PC-3 (cell line): ENCODE measurements around the gene DGKI. TPM values are rescaled to one million over a fixed set of nuclear protein-coding genes. Genes with fewer than 3 reads are reported as not detected.

ENCODE experiments used
- ATAC-seq: fragments of 200-7000 bp; cut with Tn5 transposase; 2 replicates; pipeline ENCODE4 v1.9.1; 2020; ENCODE audit warnings: mild to moderate bottlenecking, moderate library complexity
- BruUV-seq: library from RNA; stranded (reverse); fragments of 400-500 nt; replicated peaks from 2 replicates; lab custom pipeline; 2021; lab: Mats Ljungman, UMichigan
- CTCF ChIA-PET: fragments of 300-600 bp; sonication (Branson Sonifier 250); formaldehyde crosslinking; loops from one replicate; lab custom pipeline; 2022; ENCODE audit warnings: antibody characterized with exemption; lab: Charles Lee
- POLR2A ChIA-PET: fragments of 300-600 bp; sonication (Branson Sonifier 250); formaldehyde crosslinking; loops from one replicate; lab custom pipeline; 2022; ENCODE audit warnings: antibody characterized with exemption; ENCODE audit not compliant: unreplicated experiment; lab: Charles Lee
- DNase-seq: peaks from one replicate; pipeline ENCODE4 v3.0.0-alpha.2; 2015
- H2AFZ ChIP-seq: fragments of 300-600 bp; sonication (generic); 2 replicates; pipeline ENCODE4 v1.6.0; 2016; ENCODE audit warnings: antibody characterized with exemption, low read length
- H3F3A ChIP-seq: fragments of 300-600 bp; sonication (generic); one replicate; pipeline ENCODE4 v1.6.0; 2017; ENCODE audit warnings: antibody characterized with exemption, low read length, control low read depth, mild to moderate bottlenecking; ENCODE audit not compliant: unreplicated experiment
- H3K27ac ChIP-seq: fragments of 300-600 bp; sonication (generic); 2 replicates; pipeline ENCODE4 v1.5.1; 2016; ENCODE audit warnings: mild to moderate bottlenecking, low read length
- H3K27me3 ChIP-seq: fragments of 300-600 bp; sonication (generic); 2 replicates; pipeline ENCODE4 v1.6.1; 2016; ENCODE audit warnings: low read length, mixed read lengths
- H3K36me3 ChIP-seq: fragments of 300-600 bp; sonication (generic); 2 replicates; pipeline ENCODE4 v1.6.1; 2016; ENCODE audit warnings: low read depth, mixed run types, low read length, mixed read lengths
- H3K4me1 ChIP-seq: fragments of 300-600 bp; sonication (generic); 2 replicates; pipeline ENCODE4 v1.5.1; 2016; ENCODE audit warnings: low read length; ENCODE audit not compliant: insufficient read depth
- H3K4me2 ChIP-seq: fragments of 300-600 bp; sonication (generic); 2 replicates; pipeline ENCODE4 v1.6.0; 2016; ENCODE audit warnings: low read length
- H3K4me3 ChIP-seq: fragments of 300-600 bp; sonication (generic); 2 replicates; pipeline ENCODE4 v1.5.1; 2016; ENCODE audit warnings: mild to moderate bottlenecking, low read length, mixed read lengths
- H3K79me2 ChIP-seq: fragments of 300-600 bp; sonication (generic); 2 replicates; pipeline ENCODE4 v1.6.1; 2017; ENCODE audit warnings: low read length, mixed read lengths
- H3K9ac ChIP-seq: fragments of 300-600 bp; sonication (generic); 2 replicates; pipeline ENCODE4 v1.6.0; 2016; ENCODE audit warnings: mild to moderate bottlenecking, low read length
- H3K9me2 ChIP-seq: fragments of 300-600 bp; sonication (generic); replicated peaks from 2 replicates; pipeline ENCODE4 v1.6.1; 2016; ENCODE audit warnings: mixed run types, low read length, mixed read lengths
- H3K9me3 ChIP-seq: fragments of 300-600 bp; sonication (generic); 2 replicates; pipeline ENCODE4 v1.6.1; 2016; ENCODE audit warnings: low read length, mixed read lengths
- H4K20me1 ChIP-seq: fragments of 300-600 bp; sonication (generic); 2 replicates; pipeline ENCODE4 v1.6.1; 2016; ENCODE audit warnings: low read length, mixed read lengths
- CTCF ChIP-seq: fragments of 300-600 bp; sonication (generic); conservative IDR thresholded peaks from 2 replicates; pipeline ENCODE4 v1.5.1; 2017; ENCODE audit warnings: antibody characterized with exemption, low read depth, mild to moderate bottlenecking, low read length
- EZH2 ChIP-seq: fragments of 300-600 bp; sonication (generic); IDR thresholded peaks from one replicate; pipeline ENCODE4 v1.6.1; 2017; ENCODE audit warnings: antibody characterized with exemption, mild to moderate bottlenecking, low read length; ENCODE audit not compliant: unreplicated experiment
- EZH2phosphoT487 ChIP-seq: fragments of 300-600 bp; sonication (generic); IDR thresholded peaks from 2 replicates; pipeline ENCODE4 v1.6.1; 2018; ENCODE audit warnings: mild to moderate bottlenecking, antibody characterized with exemption, low read length, borderline replicate concordance
- intact Hi-C: fragments of 100-400 bp; cut with micrococcal nuclease; formaldehyde crosslinking; loops from 2 replicates; pipeline ENCODE4 v1.9.0; 2023
- total RNA-seq: library from RNA; depleted of rRNA; stranded (reverse); fragments of >200 nt; gene quantifications from 2 replicates; pipeline ENCODE4 v1.2.3, GENCODE V29; 2014

The DGKI gene
- total RNA-seq, 1 experiment from 2014 or later: not detected

GRCh38 chr7:137694405-137694804, 152.4 kb downstream of the DGKI start:
- ATAC-seq (no peak), DNase-seq (no peak)
- no peaks in the 10 kb centered on the region for H3K36me3 ChIP-seq
- no peak overlapping the region for H2AFZ ChIP-seq
- peaks cover 71% of the 10 kb centered on the region for H3K27me3 ChIP-seq
- ChIA-PET POLR2A (no interaction called here), CTCF (no interaction called here)
- H3K4me3 ChIP-seq: no peak overlapping the region
- no peaks in the 10 kb centered on the region for H4K20me1 ChIP-seq
- no TSS peak for BruUV-seq
- H3K79me2 ChIP-seq: no peaks in the 10 kb centered on the region
- no peaks in the 10 kb centered on the region for H3K9me2 ChIP-seq
- H3K27ac ChIP-seq: no peak overlapping the region
- intact Hi-C loops: no loop called here
- no peaks in the 10 kb centered on the region for H3K4me1 ChIP-seq
- no peak overlapping the region for H3K9ac ChIP-seq
- no peaks in the 10 kb centered on the region for H3K9me3 ChIP-seq
- TF ChIP-seq EZH2phosphoT487 (no peak), EZH2 (no peak), CTCF (no peak)
- no peaks in the 10 kb centered on the region for H3F3A ChIP-seq
- no peak overlapping the region for H3K4me2 ChIP-seq

- Histone ChIP-seq H3K4me3 (no peak overlapping the region), H4K20me1 (no peaks in the 10 kb centered on the region), H3K36me3 (no peaks in the 10 kb centered on the region), H3K4me1 (no peaks in the 10 kb centered on the region), H3K9me2 (no peaks in the 10 kb centered on the region), H3K4me2 (no peak overlapping the region), H3F3A (no peaks in the 10 kb centered on the region), H2AFZ (no peak overlapping the region), H3K27ac (no peak overlapping the region), H3K9me3 (no peaks in the 10 kb centered on the region), H3K9ac (no peak overlapping the region), H3K79me2 (no peaks in the 10 kb centered on the region), H3K27me3 (peaks cover 86% of the 10 kb centered on the region)
- DNase-seq: no peak
- POLR2A ChIA-PET: no interaction called here
- no peak for ATAC-seq
- CTCF ChIA-PET: no interaction called here
- intact Hi-C loops: no loop called here
- no TSS peak for BruUV-seq
- no peak for TF ChIP-seq CTCF
- TF ChIP-seq EZH2phosphoT487: no peak
- TF ChIP-seq EZH2: no peak
These were observed 154.4 kb downstream of the DGKI start for GRCh38 chr7:137692399-137692798.

DNA sequence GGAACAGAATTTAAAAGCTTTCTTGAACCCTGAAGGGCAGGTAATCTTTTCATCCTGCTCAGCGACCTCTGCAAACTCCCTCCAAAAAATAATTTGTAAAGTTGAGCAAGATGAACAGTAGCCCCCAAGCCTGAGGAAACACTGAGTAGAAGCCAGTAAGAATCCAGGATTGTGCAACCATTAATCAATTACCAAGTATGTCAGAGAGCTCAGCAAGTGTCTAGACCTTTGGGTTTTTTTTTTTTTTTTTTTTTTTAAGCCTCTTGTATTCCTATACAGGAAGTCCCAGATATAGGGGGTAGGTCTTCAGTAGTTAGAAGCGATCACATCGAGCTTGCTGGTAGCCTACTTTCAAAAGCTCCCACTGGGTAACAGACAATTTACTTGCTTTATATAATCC, 155.2 kb downstream of the DGKI start:
- POLR2A ChIA-PET: no interaction called here
- DNase-seq: no peak
- no peak overlapping the region for H2AFZ ChIP-seq
- H3K9ac ChIP-seq: no peak overlapping the region
- H3K4me1 ChIP-seq: no peaks in the 10 kb centered on the region
- H3K9me3 ChIP-seq: no peaks in the 10 kb centered on the region
- no TSS peak for BruUV-seq
- H3K27ac ChIP-seq: no peak overlapping the region
- no peaks in the 10 kb centered on the region for H4K20me1 ChIP-seq
- CTCF ChIA-PET: no interaction called here
- intact Hi-C loops: no loop called here
- no peak for TF ChIP-seq EZH2
- no peak for TF ChIP-seq EZH2phosphoT487
- TF ChIP-seq CTCF: no peak
- no peak for ATAC-seq
- no peaks in the 10 kb centered on the region for H3F3A ChIP-seq
- H3K4me2 ChIP-seq: no peak overlapping the region
- H3K79me2 ChIP-seq: no peaks in the 10 kb centered on the region
- no peak overlapping the region for H3K4me3 ChIP-seq
- H3K27me3 ChIP-seq: peaks cover 87% of the 10 kb centered on the region
- no peaks in the 10 kb centered on the region for H3K9me2 ChIP-seq
- no peaks in the 10 kb centered on the region for H3K36me3 ChIP-seq
